ENCODE results near the gene FOXG1. TPM values are rescaled to one million over a fixed set of nuclear protein-coding genes. Genes with fewer than 3 reads are reported as not detected.

FOXG1 gene
- not detected for total RNA-seq
- long read RNA-seq = 0 reads

GRCh38 chr14:28766469-28766955 is at the start of gene FOXG1:
Gene FOXG1 (plus strand): TSS chr14:28766787. CDS start chr14:28767280, 493 bp downstream.
- intact Hi-C loops (cut with DNase I) = no loop called here
- no peak for DNase-seq (ENCODE audit: low spot score)

GRCh38 chr14:28719130-28719529 is 47.5 kb upstream of the FOXG1 start:
- intact Hi-C loops (cut with DNase I) = no loop called here
- DNase-seq (ENCODE audit: low spot score) = no peak

DNA sequence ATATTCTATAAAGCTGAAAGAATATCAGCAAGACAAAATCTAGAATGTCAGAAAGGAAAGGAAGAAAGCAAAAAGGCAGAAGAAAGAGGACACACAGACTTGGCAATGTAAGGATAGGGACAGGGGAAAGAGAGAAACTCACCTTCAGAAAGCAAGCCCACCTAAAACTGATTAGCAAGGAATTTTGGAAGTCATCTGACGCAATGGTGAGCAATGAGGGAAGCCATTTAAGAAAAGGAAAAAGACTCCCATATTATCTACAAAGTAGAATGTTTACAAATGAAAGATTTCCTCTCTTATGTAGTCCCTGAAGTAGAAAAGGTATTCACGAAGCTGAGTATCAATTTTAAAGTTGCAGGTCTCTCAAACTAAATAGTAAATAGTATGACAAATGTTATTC is 35.2 kb upstream of the FOXG1 start:
- intact Hi-C loops (cut with DNase I) = no loop called here
- no peak for DNase-seq (ENCODE audit: low spot score)

DNA sequence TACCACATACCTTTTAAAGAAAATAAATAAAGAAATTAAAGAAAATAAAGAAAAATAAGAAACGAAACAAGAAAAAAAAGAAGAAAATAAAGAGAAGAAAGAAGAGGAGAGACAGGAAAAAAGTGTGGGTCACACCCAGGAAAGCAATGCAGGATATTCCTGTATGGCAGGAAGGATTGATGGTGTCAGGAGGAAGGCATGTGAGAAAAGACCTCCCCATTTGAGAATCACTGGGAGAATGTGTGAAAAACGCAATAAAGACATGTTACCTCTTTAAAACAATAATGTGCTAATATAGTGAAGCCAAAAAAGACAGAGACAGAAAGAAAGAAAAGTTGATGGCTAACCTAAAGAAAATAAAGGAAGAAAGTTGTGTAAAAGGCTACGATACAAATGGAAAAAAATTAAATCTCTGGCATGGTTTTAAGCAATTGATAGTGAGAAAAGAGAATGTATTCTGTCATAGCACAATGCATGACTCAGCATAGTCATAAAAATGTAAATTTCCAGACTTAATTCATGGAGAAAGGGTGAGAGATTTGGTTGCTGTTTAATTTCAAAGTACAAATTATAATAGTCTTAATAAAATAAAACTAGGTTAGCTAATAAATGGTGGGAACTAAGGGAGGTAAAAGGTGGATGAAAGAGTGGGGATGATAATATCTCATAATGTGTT is 24.3 kb upstream of the FOXG1 start:
- DNase-seq (ENCODE audit: low spot score) = no peak
- intact Hi-C loops (cut with DNase I) = no loop called here

DNA sequence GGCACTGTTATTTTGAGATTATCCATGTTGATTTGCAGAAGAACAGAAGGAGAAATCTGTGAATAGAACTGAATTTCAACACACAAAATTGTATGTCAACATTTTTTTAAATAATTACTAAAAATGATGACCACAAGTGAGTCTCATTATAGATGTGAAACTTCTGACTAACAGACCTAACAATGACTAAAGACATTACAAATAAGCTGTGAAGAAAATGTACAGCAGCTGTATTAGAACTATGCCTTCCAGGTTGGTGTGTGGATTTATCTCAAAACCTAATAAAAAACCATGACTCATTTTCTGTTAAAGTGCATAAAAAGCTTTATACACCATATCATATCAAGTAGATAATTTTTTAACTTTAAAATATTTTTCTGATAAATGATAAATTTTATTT is 22.5 kb upstream of the FOXG1 start:
- intact Hi-C loops (cut with DNase I) = no loop called here
- DNase-seq (ENCODE audit: low spot score) = no peak

GRCh38 chr14:28745176-28745575 is 21.4 kb upstream of the FOXG1 start:
- no peak for DNase-seq (ENCODE audit: low spot score)
- intact Hi-C loops (cut with DNase I) = no loop called here

DNA sequence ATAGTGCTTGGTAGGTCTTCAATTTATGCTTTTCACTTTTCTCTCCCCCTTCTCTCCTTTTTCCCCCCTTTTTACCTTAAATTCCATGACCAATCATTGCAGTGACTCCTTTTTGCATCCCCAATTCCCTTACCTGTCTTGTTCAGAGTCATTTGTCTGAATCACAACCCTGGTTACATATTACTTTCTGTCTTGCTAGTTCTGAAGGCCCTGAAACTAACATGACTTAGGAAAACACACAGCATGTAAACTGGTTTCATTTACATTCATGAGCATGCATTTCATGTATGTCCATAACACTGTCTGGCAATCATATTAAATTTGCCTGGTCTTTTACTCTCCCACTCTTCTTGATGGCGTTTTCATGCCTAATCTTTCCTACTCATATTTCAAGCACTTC is 20.3 kb upstream of the FOXG1 start:
- intact Hi-C loops (cut with DNase I) = no loop called here
- DNase-seq (ENCODE audit: low spot score) = no peak

DNA sequence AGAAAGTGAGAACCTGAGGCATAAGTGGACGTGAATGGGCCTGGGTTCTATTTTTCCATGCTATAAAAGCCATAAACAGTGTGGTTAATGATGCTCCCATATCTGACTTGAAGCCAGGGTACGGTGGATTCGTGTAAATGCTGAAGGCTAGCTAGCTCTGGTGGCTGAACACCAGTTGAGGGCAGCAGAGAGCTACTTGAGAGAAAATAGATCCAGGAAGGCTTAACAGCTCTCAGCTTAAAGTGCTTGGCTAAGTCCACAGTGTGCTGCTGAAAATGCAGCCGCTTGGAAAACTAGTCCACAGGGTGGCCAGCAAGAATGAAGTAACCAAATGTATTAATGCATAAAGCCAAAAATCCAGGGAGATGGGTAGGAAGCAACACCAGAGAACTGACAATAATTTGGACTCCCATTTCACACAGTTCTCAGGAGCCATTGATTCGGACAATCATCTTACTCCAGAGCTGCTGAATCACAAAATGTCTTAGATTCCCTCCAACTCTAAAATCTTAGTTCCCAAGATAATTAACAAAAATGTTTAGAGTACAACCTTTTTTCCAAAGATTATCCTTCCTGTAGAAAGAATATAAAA is 15.0 kb upstream of the FOXG1 start:
- no peak for DNase-seq (ENCODE audit: low spot score)
- intact Hi-C loops (cut with DNase I) = loop anchor here (5.0 to 10.0 kb wide), 3 partner anchors 473 to 1463 kb away; no protein-coding TSS in a partner anchor

DNA sequence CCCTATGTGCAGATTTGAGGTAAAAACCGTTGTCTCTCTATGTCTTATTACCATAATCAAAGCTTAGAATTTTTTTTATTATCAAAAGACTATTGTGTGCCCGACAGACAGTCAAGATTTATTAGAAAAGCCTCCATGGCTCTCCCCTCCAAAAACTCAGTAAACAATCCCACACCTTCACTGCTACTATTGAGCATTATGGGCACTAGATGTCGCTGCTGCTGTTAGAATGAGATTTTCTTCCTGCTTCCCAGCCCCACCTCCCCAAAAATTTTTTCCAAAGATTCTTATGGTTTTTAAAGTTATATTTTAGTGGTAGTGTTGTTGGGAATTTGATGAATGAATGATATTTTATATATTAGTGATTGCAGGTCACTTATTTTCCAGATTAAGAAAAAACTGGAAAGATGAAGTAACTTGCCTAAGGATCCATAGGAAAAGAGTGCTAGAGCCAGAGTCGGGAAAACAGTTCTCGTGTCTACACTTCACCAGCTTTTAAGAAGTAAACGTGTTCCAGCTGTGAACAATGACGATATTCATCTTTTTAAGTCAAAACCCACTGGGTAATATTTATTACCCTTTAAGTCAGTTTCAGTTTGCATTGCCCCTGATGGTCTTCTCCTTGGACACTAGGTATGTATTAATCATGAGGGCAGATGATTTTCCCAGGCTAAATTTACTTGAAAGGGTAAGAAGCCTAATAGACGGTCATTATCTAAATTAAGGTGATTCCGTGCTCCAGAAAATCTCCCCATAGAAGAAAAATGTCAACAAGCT is 12.2 kb upstream of the FOXG1 start:
- DNase-seq (ENCODE audit: low spot score) = no peak
- intact Hi-C loops (cut with DNase I) = loop anchor here (5.0 to 10.0 kb wide), 3 partner anchors 470 to 1460 kb away; no protein-coding TSS in a partner anchor

DNA sequence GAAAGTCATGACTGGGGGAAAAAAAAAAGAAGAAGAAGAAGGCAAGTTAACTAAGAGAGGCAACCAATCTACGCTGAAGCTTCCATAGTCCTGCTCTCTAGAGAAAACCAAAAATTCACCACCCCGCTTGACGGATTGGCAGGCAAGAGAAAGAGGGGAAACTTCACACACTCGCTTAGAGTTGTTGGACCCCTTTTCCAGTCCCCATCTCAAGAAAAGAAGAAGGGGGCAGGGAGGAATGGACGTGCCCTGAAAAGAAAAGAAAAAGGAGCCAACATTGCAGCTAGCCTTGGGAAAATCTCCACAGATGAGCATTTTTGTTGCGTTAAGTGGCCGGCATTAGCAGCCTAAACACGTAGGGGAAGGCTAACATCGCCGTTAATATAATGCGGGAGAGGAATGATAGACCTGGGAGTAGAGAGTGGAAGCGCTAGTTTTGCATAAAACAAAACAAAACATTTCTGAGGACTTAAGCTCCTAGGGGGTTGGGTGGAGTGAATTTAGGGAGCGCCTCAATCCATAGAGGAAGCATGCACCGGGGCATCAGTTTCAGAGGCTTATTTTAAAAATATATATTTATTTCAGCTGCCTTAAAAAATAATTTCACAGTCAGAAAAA is 11.3 kb upstream of the FOXG1 start:
- DNase-seq (ENCODE audit: low spot score) = no peak
- intact Hi-C loops (cut with DNase I) = loop anchor here (10.0 kb wide), 2 partner anchors 469 to 1459 kb away; no protein-coding TSS in a partner anchor

DNA sequence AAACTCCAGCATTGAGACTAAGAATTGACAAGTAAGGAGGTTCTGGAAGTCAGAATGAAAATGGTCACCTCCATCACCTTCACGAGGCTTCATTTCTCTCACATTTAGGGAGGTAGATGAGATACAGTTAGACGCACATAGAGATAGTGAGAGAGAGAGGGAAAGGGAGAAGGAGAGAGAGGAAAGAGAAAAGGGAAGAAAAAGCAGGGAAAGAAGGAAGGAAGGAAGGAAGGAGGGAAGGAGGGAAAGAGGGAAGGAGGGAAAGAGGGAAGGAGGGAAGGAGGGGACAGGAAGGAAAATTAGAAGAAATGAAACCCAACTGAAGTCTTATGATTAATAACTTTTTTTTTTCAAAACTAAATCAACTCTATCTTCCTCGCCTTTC is 10.7 kb upstream of the FOXG1 start:
- intact Hi-C loops (cut with DNase I) = loop anchor here (10.0 kb wide), 2 partner anchors 469 to 1459 kb away; no protein-coding TSS in a partner anchor
- no peak for DNase-seq (ENCODE audit: low spot score)

- no peak for DNase-seq (ENCODE audit: low spot score)
- intact Hi-C loops (cut with DNase I) = loop anchor here (10.0 kb wide), 2 partner anchors 468 to 1458 kb away; no protein-coding TSS in a partner anchor
Measured at GRCh38 chr14:28756269-28756883, 10.2 kb upstream of the FOXG1 start.

DNA sequence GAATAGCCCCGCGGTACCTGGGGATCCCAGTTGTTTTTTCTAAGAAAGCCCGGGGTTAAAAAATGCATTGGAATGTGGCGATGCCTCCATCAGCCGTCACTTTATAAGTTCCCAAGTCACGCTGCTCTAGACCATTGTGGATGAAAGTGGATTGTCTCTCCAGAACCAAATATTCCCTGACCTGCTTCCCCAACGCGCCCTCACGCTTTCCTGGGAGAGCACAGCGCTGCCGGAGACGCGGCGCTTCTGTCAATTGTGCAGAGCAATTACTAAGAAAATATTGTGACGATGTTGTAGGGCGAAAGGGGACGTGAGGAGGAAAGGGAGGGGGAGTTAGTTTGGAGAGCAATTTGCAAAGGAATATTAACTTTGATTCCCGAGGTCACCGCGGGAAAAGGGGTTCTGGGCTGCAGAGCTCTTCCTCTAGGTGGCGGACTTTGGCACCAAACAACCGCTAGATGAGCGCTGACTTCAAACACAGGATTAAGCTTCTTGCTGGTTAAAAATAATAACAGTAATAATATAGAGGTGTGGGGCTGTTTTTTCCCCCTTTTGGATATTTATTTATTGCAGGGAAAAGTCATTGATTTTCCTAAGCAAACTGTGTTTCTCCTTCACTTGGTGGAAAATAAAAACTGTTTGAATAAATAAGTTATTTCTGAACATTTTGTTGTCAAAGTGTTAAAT is 9.6 kb upstream of the FOXG1 start:
- intact Hi-C loops (cut with DNase I) = loop anchor here (10.0 kb wide), 2 partner anchors 468 to 1458 kb away; no protein-coding TSS in a partner anchor

DNA sequence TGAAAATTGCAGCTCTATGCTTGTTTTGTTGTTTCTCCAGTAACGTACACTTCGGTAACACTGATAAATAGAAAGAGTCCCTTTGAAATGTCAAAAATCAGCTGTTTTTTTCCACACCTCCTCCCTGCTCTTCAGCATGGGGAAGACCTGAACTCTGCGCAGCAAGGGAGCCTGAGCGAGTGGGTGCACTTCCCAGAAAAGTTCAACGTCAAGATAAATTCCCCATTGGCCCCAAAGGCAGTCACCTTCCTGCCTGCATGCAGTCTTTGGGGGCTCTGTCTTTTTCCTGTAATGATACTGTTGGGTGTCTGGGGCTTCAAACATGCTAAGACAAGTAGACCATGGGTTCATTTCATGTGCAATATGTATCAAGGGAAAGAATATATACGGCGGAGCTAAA is 8.8 kb upstream of the FOXG1 start:
- intact Hi-C loops (cut with DNase I) = loop anchor here (10.0 kb wide), 2 partner anchors 467 to 1457 kb away; no protein-coding TSS in a partner anchor

More for the DNA sequence above, 9.6 kb upstream of the FOXG1 start:
- DNase-seq (ENCODE audit: low spot score) = no peak

GRCh38 chr14:28758253-28758884 is 8.2 kb upstream of the FOXG1 start:
- intact Hi-C loops (cut with DNase I) = loop anchor here (10.0 kb wide), 2 partner anchors 466 to 1456 kb away; no protein-coding TSS in a partner anchor
- DNase-seq (ENCODE audit: low spot score) = no peak

More for the DNA sequence above, 8.8 kb upstream of the FOXG1 start:
- no peak for DNase-seq (ENCODE audit: low spot score)

DNA sequence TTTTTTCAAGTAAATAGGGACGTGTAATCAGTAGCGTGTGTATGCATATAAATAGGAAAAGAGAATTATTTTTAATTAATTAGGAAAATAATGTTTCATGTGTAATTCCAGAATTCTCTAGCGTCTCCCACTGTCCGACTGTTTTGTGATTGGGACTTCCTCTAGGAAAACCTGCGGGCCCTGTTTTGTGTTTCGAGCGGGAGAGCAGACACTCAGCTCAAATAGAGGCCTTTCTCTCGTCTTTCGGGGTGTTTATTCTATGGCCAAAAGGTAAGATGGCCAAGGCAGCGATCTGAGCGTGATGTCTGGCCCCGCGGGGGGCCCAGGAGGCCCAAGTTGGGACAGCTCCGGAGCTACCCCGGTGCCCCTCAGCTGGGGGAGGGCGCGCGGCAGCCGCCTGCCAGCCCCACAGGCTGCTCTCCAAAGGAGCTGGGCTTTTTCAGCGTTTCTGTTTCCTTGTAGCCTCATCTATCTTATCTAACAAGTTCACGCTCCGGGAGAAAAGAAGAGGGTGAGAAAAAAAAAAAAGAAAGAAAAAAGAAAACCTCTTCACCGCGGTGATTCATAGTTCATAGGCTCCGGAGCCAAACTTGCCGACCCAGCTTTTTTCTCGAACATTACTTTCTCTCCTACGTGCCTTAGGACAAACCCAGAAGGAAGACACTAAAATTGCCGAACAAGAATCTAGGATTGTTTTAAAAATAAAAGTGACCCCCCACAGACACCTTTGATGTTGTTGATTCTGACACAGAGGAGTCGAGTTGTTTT is 7.5 kb upstream of the FOXG1 start:
- intact Hi-C loops (cut with DNase I) = loop anchor here (10.0 kb wide), 2 partner anchors 466 to 1456 kb away; no protein-coding TSS in a partner anchor
- DNase-seq (ENCODE audit: low spot score) = no peak

DNA sequence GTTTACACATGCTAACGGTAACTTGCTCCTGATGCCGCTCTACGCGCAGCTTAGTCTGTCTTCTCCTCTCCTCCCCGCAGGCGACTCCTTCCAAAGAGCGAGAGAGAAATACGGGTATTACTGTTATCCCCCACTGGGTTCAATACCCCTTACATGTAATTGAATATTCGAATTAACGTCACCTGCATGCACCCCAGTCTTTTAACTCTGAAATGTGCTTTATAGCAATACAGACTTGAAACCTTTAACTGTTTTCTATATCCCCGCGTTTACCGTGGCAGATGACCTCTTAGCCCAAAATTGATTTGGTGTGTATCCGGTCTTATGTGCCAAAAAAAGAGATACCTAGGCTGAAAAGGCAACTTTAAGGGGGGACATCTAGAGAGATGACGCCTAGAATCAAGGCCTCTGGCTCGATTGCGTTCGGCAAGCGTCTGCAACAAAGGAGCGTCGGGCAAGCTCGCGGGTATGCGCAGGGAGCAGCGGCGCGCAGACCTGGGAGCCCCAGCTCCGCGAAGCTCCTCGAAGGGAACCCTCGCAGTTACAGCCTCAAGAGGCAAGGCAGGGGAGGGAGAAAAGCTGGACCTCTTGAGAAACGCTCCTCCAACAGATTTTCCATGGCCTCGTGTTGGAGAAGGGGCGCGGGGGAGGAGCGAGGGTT is 6.8 kb upstream of the FOXG1 start:
- intact Hi-C loops (cut with DNase I) = loop anchor here (10.0 kb wide), 2 partner anchors 465 to 1455 kb away; no protein-coding TSS in a partner anchor
- no peak for DNase-seq (ENCODE audit: low spot score)

All from cardiac septum (tissue), 1 donor.